NCI-H510A treated with DMSO at 0.1 percent for 48 hours (cell line): Measurements from ENCODE around the gene OSGEP.
"Not testable (repeated sequence)": the region's sequence is repeated elsewhere in the genome, so short reads cannot be mapped to it uniquely, and the experiment has no call there.

Source experiments
- DNase-seq: peaks from one replicate; lab custom pipeline; 2025; lab: John Stamatoyannopoulos, UW

The OSGEP gene

GRCh38 chr14:20469890-20470602 lies 15.4 kb upstream of the OSGEP start:
- DNase-seq = peak; percentile 65

- peak; percentile 87 for DNase-seq
These were observed 14.8 kb upstream of the OSGEP start, which contains the start of gene PNP for GRCh38 chr14:20469242-20469889. Gene PNP, plus strand, starts transcription at chr14:20469406. Its CDS starts 119 bp downstream, at chr14:20469525.

GRCh38 chr14:20468764-20469241 lies 14.2 kb upstream of the OSGEP start:
- no peak for DNase-seq

- peak; percentile 99 for DNase-seq
These were observed 6.9 kb upstream of the OSGEP start, which contains the start of gene PIP4P1 for GRCh38 chr14:20461225-20462141. Gene PIP4P1, minus strand, starts transcription at chr14:20461434. Its CDS starts 109 bp downstream, at chr14:20461325.

- peak; percentile 39 for DNase-seq
These were observed 6.0 kb upstream of the OSGEP start for GRCh38 chr14:20460458-20461224.

GRCh38 chr14:20458031-20458789 lies 3.6 kb upstream of the OSGEP start:
- no peak for DNase-seq

GRCh38 chr14:20456971-20457370 lies 2.4 kb upstream of the OSGEP start:
- DNase-seq = no peak

GRCh38 chr14:20455355-20456300 lies 1.0 kb upstream of the OSGEP start:
- peak; percentile 92 for DNase-seq

- DNase-seq = not testable (repeated sequence)
These were observed 1.8 kb downstream of the OSGEP start for GRCh38 chr14:20452831-20453230.

GRCh38 chr14:20446889-20447288 lies 7.7 kb downstream of the OSGEP start:
- no peak for DNase-seq

GRCh38 chr14:20443650-20444049 lies 11.0 kb downstream of the OSGEP start:
- DNase-seq = not testable (repeated sequence)

- DNase-seq = no peak
These were observed 13.2 kb downstream of the OSGEP start for GRCh38 chr14:20441461-20441860.

- DNase-seq = no peak
These were observed 13.7 kb downstream of the OSGEP start for GRCh38 chr14:20440882-20441281.

- no peak for DNase-seq
These were observed 14.1 kb downstream of the OSGEP start for GRCh38 chr14:20440465-20440864.

GRCh38 chr14:20438664-20439063 lies 15.9 kb downstream of the OSGEP start:
- no peak for DNase-seq

- no peak for DNase-seq
These were observed 18.3 kb downstream of the OSGEP start for GRCh38 chr14:20436363-20436755.

- DNase-seq = no peak
These were observed 18.8 kb downstream of the OSGEP start, which contains the start of gene KLHL33 for GRCh38 chr14:20435582-20436362. Gene KLHL33, minus strand, starts transcription at chr14:20436166. Its CDS starts 355 bp downstream, at chr14:20435811.
